ENCODE data around the gene GARIN5A.

DNA sequence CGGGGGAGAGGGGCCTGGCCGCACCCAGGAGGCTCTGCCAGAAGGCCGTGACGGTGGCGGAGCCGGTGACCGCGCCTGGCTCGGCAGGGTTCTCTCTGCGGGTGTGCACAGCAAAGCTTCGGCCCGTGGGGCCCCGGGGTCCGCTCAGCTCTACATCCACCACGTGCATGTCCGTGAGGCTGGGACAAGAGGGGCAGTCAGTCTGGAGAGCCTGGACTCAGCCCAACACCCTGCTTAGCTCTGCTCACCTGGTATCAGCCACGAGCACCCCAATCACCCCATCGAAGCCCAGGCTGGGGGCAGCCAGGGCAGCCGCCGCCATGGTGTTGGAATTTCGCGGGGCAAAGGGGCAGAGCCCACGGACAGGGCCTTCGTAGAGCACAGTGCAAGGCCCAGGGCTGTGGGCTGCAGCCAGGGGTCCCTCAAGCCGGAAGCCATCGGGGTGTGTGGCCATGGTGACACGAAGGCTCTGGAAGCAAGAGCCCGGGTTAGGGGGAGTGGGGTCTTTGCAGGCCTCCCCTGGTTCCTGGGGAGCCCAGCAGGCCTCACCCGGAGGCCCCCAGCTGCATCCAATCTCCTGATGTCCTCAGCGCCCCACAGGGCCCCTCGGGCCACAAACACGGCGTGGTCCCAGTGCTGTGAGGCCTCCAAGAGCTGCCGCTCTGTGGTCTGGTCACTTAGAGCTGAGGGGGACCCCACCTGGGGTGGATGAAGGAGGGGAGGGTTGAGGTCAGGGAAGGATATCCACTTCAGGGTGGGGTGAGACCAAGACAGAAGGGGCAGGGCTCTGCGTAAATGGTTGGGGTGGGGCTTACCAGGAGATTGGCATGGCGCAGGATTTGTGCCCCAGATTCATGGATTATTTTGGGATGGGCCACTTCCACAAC lies 35.7 kb upstream of the GARIN5A start:
- TF ChIP-seq EZH2 (IDR thresholded peaks at IDR 0.05; ENCODE audit: borderline replicate concordance, low read depth, low read length): no peak
- TF ChIP-seq, protein P1, sequence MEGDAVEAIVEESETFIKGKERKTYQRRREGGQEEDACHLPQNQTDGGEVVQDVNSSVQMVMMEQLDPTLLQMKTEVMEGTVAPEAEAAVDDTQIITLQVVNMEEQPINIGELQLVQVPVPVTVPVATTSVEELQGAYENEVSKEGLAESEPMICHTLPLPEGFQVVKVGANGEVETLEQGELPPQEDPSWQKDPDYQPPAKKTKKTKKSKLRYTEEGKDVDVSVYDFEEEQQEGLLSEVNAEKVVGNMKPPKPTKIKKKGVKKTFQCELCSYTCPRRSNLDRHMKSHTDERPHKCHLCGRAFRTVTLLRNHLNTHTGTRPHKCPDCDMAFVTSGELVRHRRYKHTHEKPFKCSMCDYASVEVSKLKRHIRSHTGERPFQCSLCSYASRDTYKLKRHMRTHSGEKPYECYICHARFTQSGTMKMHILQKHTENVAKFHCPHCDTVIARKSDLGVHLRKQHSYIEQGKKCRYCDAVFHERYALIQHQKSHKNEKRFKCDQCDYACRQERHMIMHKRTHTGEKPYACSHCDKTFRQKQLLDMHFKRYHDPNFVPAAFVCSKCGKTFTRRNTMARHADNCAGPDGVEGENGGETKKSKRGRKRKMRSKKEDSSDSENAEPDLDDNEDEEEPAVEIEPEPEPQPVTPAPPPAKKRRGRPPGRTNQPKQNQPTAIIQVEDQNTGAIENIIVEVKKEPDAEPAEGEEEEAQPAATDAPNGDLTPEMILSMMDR (IDR thresholded peaks at IDR 0.05 in 2 of 3, conservative IDR thresholded peaks at IDR 0.05 in 1 of 3; ENCODE audit: insufficient read depth in 2 of 3, low read depth in 1 of 3, low read length in 3 of 3): no peak
- TF ChIP-seq TOE1 (IDR thresholded peaks at IDR 0.05; ENCODE audit: borderline replicate concordance): no peak
- TF ChIP-seq TOE1 (CRISPR knock-in tag; IDR thresholded peaks at IDR 0.05; ENCODE audit: borderline replicate concordance, low read depth): no peak
- TF ChIP-seq, protein P2, sequence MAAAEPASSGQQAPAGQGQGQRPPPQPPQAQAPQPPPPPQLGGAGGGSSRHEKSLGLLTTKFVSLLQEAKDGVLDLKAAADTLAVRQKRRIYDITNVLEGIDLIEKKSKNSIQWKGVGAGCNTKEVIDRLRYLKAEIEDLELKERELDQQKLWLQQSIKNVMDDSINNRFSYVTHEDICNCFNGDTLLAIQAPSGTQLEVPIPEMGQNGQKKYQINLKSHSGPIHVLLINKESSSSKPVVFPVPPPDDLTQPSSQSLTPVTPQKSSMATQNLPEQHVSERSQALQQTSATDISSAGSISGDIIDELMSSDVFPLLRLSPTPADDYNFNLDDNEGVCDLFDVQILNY (CRISPR knock-in tag; IDR thresholded peaks at IDR 0.05): no peak
- TF ChIP-seq, protein P3, sequence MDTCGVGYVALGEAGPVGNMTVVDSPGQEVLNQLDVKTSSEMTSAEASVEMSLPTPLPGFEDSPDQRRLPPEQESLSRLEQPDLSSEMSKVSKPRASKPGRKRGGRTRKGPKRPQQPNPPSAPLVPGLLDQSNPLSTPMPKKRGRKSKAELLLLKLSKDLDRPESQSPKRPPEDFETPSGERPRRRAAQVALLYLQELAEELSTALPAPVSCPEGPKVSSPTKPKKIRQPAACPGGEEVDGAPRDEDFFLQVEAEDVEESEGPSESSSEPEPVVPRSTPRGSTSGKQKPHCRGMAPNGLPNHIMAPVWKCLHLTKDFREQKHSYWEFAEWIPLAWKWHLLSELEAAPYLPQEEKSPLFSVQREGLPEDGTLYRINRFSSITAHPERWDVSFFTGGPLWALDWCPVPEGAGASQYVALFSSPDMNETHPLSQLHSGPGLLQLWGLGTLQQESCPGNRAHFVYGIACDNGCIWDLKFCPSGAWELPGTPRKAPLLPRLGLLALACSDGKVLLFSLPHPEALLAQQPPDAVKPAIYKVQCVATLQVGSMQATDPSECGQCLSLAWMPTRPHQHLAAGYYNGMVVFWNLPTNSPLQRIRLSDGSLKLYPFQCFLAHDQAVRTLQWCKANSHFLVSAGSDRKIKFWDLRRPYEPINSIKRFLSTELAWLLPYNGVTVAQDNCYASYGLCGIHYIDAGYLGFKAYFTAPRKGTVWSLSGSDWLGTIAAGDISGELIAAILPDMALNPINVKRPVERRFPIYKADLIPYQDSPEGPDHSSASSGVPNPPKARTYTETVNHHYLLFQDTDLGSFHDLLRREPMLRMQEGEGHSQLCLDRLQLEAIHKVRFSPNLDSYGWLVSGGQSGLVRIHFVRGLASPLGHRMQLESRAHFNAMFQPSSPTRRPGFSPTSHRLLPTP (IDR thresholded peaks at IDR 0.05; ENCODE audit: borderline replicate concordance, extremely low read depth, insufficient read length): no peak
- no peak for TF ChIP-seq NUFIP1 (IDR thresholded peaks at IDR 0.05; ENCODE audit: partially characterized antibody)
- TF ChIP-seq YY1 (IDR thresholded peaks at IDR 0.05; ENCODE audit: borderline replicate concordance in 1 of 3, control insufficient read depth in 1 of 3, extremely low read depth in 1 of 3, insufficient read depth in 3 of 3, insufficient read length in 1 of 3, insufficient replicate concordance in 2 of 3, low read depth in 1 of 3, low read length in 2 of 3): no peak
- TF ChIP-seq NR2F6 (CRISPR knock-in tag; IDR thresholded peaks at IDR 0.05): no peak
